ENCODE results near the gene S100A7.

The S100A7 gene

DNA sequence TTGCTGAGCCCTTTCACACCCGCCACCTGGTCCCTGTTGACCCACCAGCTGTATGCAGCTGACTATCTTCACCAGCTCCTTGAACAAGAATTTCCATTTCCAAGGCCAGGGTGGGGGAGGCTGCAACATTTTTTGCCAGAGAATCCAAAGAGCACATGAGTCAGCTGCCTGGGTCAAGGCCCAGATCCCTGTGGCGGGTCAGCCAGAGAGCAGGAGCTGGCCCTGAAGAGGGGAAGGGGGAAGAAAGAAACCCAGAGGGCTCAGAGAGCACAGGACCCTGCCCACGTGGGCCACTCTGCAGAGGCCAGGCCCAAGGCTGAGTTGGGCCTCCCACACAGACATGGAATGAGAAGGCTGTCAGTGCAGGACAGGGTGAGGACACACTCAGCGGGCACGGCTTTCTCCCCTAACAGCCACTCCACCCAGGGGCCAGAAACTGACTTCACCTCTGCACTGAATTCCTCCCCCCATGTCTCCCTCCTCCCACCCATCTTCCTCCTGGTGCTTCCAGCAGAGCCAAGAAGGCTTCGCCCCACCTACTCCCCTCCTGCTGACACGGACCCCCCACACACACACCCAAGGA is 46.5 kb upstream of the S100A7 start:
- Histone ChIP-seq H3K36me3 (ENCODE audit: low read depth) (no peaks in the 10 kb centered on the region), H3K27me3 (ENCODE audit: insufficient read depth, poor library complexity, severe bottlenecking) (no peaks in the 10 kb centered on the region), H3K4me1 (ENCODE audit: insufficient read depth, poor library complexity, severe bottlenecking) (peaks cover 23% of the 10 kb centered on the region), H3K4me3 (ENCODE audit: severe bottlenecking) (no peak overlapping the region), H3K9me3 (ENCODE audit: severe bottlenecking) (no peaks in the 10 kb centered on the region), H3K27ac (ENCODE audit: poor library complexity, severe bottlenecking) (peak overlapping the region; percentile 68)
- TF ChIP-seq, protein P1, sequence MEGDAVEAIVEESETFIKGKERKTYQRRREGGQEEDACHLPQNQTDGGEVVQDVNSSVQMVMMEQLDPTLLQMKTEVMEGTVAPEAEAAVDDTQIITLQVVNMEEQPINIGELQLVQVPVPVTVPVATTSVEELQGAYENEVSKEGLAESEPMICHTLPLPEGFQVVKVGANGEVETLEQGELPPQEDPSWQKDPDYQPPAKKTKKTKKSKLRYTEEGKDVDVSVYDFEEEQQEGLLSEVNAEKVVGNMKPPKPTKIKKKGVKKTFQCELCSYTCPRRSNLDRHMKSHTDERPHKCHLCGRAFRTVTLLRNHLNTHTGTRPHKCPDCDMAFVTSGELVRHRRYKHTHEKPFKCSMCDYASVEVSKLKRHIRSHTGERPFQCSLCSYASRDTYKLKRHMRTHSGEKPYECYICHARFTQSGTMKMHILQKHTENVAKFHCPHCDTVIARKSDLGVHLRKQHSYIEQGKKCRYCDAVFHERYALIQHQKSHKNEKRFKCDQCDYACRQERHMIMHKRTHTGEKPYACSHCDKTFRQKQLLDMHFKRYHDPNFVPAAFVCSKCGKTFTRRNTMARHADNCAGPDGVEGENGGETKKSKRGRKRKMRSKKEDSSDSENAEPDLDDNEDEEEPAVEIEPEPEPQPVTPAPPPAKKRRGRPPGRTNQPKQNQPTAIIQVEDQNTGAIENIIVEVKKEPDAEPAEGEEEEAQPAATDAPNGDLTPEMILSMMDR (IDR thresholded peaks at IDR 0.05; ENCODE audit: poor library complexity, severe bottlenecking) = no peak
- no peak for DNase-seq (ENCODE audit: low spot score)
- ATAC-seq (ENCODE audit: low read depth) = peak; percentile 80

DNA sequence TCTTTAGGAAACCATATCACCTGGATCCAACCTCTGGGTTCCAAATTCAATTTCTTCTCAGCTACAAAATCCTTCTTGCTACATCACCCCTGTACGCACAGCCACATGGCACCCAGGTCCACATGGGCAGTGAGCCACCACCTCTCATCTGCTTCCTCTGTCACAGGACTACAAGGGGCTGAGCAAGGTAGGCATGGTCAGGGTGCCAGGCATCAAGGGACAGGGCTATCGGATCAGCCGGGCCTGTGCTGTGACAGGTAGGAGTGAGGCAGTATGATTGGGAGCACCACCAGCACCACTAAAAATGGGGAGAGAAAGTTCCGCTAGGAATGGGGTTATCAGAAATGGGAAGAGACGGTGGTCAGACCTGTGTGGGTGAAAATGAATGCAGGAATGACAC is 45.9 kb upstream of the S100A7 start:
- no peaks in the 10 kb centered on the region for H3K36me3 ChIP-seq (ENCODE audit: low read depth)
- no peak overlapping the region for H3K4me3 ChIP-seq (ENCODE audit: severe bottlenecking)
- H3K4me1 ChIP-seq (ENCODE audit: insufficient read depth, poor library complexity, severe bottlenecking) = peaks cover 23% of the 10 kb centered on the region
- no peak for ATAC-seq (ENCODE audit: low read depth)
- H3K27me3 ChIP-seq (ENCODE audit: insufficient read depth, poor library complexity, severe bottlenecking) = no peaks in the 10 kb centered on the region
- no peak for DNase-seq (ENCODE audit: low spot score)
- no peaks in the 10 kb centered on the region for H3K9me3 ChIP-seq (ENCODE audit: severe bottlenecking)
- H3K27ac ChIP-seq (ENCODE audit: poor library complexity, severe bottlenecking) = peak overlapping the region; percentile 68
- TF ChIP-seq, protein P1 (IDR thresholded peaks at IDR 0.05; ENCODE audit: poor library complexity, severe bottlenecking) = no peak

DNA sequence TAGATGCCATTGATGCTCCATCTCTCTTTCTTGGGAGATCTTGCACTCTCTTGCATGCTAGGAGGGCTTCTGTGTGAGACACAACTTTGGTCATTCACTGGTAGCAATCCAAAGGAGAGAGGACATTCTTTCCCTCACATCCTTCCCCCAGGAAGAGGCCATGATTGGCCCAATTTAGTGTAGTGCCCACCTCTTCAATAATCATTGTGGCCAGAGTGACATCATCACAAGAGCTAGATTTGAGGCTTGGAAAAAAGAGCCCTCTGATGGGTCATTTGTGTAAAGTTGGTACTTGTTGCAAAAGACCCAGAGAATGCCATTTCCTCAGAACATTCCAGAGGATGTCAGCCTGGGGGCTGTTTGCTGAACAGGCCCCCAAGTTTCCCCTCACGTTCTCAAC is 45.1 kb upstream of the S100A7 start:
- H3K4me1 ChIP-seq (ENCODE audit: insufficient read depth, poor library complexity, severe bottlenecking) = peaks cover 23% of the 10 kb centered on the region
- ATAC-seq (ENCODE audit: low read depth) (no peak), DNase-seq (ENCODE audit: low spot score) (no peak)
- H3K27ac ChIP-seq (ENCODE audit: poor library complexity, severe bottlenecking) = no peak overlapping the region
- TF ChIP-seq, protein P1 (IDR thresholded peaks at IDR 0.05; ENCODE audit: poor library complexity, severe bottlenecking) = no peak
- H3K36me3 ChIP-seq (ENCODE audit: low read depth) = no peaks in the 10 kb centered on the region
- no peaks in the 10 kb centered on the region for H3K27me3 ChIP-seq (ENCODE audit: insufficient read depth, poor library complexity, severe bottlenecking)
- H3K9me3 ChIP-seq (ENCODE audit: severe bottlenecking) = no peaks in the 10 kb centered on the region
- no peak overlapping the region for H3K4me3 ChIP-seq (ENCODE audit: severe bottlenecking)

DNA sequence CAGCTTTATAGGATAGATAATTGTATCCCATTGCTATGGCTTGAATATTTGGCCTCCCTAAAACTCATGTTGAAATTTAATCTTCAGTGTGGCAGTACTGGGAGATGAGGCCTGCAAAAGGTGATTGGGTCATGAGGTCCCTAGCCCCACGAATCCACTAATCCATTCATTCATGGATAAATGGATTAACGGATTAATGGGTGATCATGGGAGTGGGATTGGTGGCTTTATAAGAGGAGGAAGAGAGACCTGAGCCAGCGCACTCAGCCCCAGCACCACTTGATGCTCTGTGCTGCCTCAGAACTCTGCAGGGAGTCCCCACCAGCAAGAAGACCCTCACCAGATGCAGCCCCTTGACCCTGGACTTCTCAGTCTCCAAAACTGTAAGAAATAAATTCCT is 43.3 kb upstream of the S100A7 start:
- no peak for DNase-seq (ENCODE audit: low spot score)
- no peak for ATAC-seq (ENCODE audit: low read depth)
- H3K36me3 ChIP-seq (ENCODE audit: low read depth) = no peaks in the 10 kb centered on the region
- no peak overlapping the region for H3K4me3 ChIP-seq (ENCODE audit: severe bottlenecking)
- no peaks in the 10 kb centered on the region for H3K9me3 ChIP-seq (ENCODE audit: severe bottlenecking)
- TF ChIP-seq, protein P1 (IDR thresholded peaks at IDR 0.05; ENCODE audit: poor library complexity, severe bottlenecking) = no peak
- H3K27ac ChIP-seq (ENCODE audit: poor library complexity, severe bottlenecking) = no peak overlapping the region
- H3K27me3 ChIP-seq (ENCODE audit: insufficient read depth, poor library complexity, severe bottlenecking) = no peaks in the 10 kb centered on the region
- H3K4me1 ChIP-seq (ENCODE audit: insufficient read depth, poor library complexity, severe bottlenecking) = peaks cover 23% of the 10 kb centered on the region

DNA sequence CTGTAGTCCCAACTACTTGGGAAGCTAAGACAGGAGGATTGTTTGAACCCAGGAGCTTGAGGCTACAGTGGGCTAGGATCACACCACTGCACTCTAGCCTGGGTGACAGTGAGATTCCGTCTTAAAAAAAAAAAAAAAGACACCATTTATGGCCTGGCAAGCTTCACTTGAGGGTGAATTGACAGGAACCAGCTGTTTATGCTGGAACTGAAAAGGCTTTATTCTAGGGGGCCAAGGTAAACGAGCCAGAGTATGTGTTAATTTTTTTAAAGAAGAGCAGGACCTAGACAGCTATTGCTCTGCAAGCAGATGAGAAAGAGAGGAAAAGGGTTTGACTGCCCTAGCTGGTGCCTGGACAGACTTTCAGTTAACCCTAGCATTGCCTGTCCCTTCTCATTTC is 38.3 kb upstream of the S100A7 start:
- Histone ChIP-seq H3K4me1 (ENCODE audit: insufficient read depth, poor library complexity, severe bottlenecking) (peaks cover 2% of the 10 kb centered on the region), H3K9me3 (ENCODE audit: severe bottlenecking) (no peaks in the 10 kb centered on the region), H3K4me3 (ENCODE audit: severe bottlenecking) (no peak overlapping the region), H3K27me3 (ENCODE audit: insufficient read depth, poor library complexity, severe bottlenecking) (no peaks in the 10 kb centered on the region), H3K27ac (ENCODE audit: poor library complexity, severe bottlenecking) (no peak overlapping the region), H3K36me3 (ENCODE audit: low read depth) (no peaks in the 10 kb centered on the region)
- DNase-seq (ENCODE audit: low spot score) = no peak
- TF ChIP-seq, protein P1 (IDR thresholded peaks at IDR 0.05; ENCODE audit: poor library complexity, severe bottlenecking) = no peak
- ATAC-seq (ENCODE audit: low read depth) = no peak

Measured in RWPE2 (cell line).